Osteocyte (in vitro differentiated cells): ENCODE measurements around the gene C1QTNF3. TPM values are rescaled to one million over a fixed set of nuclear protein-coding genes. Genes with fewer than 3 reads are reported as not detected.
"Not testable (repeated sequence)": the region's sequence is repeated elsewhere in the genome, so short reads cannot be mapped to it uniquely, and the experiment has no call there.

ENCODE experiments used
- DNase-seq: peaks from one replicate; pipeline ENCODE4 v3.0.0; 2021; ENCODE audit warnings: mixed read lengths; ENCODE audit not compliant: unreplicated experiment; ENCODE audit errors: extremely low spot score
- H3K27ac Mint-ChIP-seq: one replicate; pipeline ENCODE4 v1.8.0; 2021; ENCODE audit warnings: mild to moderate bottlenecking, mixed read lengths; ENCODE audit not compliant: unreplicated experiment
- H3K27me3 Mint-ChIP-seq: one replicate; pipeline ENCODE4 v1.8.0; 2021; ENCODE audit warnings: mixed read lengths; ENCODE audit not compliant: unreplicated experiment
- H3K36me3 Mint-ChIP-seq: one replicate; pipeline ENCODE4 v1.8.0; 2021; ENCODE audit warnings: mixed read lengths; ENCODE audit not compliant: unreplicated experiment
- H3K4me1 Mint-ChIP-seq: one replicate; pipeline ENCODE4 v1.8.0; 2021; ENCODE audit warnings: mixed read lengths; ENCODE audit not compliant: unreplicated experiment
- H3K4me3 Mint-ChIP-seq: one replicate; pipeline ENCODE4 v1.8.0; 2021; ENCODE audit warnings: mild to moderate bottlenecking, moderate library complexity, mixed read lengths; ENCODE audit not compliant: unreplicated experiment
- H3K9me3 Mint-ChIP-seq: one replicate; pipeline ENCODE4 v1.8.0; 2021; ENCODE audit warnings: mixed read lengths; ENCODE audit not compliant: unreplicated experiment
- long read RNA-seq: library from polyadenylated mRNA; unstranded; transcript quantifications from one replicate; pipeline ENCODE4 v2.0.0, GENCODE V29; 2021
- total RNA-seq: library from RNA; stranded (reverse); gene quantifications from 2 replicates; pipeline ENCODE4 v1.2.1, GENCODE V29; 2021
- TF ChIP-seq, protein P1 (sequence below): fragments of 200-600 bp; sonication (generic); IDR thresholded peaks from 2 replicates; pipeline ENCODE4 v1.5.0; 2021; ENCODE audit warnings: antibody characterized with exemption, mild to moderate bottlenecking, moderate library complexity

The C1QTNF3 gene, protein sequence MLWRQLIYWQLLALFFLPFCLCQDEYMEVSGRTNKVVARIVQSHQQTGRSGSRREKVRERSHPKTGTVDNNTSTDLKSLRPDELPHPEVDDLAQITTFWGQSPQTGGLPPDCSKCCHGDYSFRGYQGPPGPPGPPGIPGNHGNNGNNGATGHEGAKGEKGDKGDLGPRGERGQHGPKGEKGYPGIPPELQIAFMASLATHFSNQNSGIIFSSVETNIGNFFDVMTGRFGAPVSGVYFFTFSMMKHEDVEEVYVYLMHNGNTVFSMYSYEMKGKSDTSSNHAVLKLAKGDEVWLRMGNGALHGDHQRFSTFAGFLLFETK
- total RNA-seq = 3.3 and 4.8 TPM in 2 replicates
- long read RNA-seq = 0 reads

DNA sequence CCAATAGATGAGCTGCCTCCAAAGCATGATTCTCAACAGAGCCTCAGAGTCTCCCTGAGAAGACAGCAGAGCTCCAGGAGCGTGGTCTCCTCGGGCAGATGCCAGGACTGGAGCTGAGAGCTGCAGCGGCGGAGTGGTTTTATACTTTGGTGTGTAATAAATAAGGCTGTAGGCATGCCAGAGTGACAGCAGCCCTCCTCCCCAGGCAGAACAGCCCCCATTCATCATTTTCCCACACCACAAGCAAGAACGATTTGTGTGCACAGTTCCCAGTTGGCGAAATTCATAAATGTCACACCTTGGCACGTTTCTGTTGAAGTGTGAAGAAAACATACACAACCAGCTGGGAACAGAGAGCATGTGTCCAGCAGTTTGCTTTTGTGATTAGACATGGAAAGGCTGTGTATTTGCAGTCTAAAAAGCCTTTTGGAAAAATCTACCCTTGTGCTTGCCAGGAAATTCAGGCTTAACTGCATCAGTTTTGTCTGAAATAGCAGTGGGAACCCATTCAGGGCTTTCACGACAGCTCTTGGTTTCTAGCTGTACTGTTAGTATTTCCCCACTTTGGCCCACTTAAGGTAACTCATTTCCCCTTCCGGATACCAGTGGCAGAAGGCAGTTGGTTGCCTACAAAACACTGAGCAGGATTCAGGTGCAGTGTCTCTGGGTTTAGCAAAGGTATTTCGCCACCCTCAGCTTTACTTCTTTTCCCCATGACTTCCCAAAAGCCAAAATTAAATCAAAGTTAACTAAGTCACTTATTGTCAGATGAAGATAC lies at the start of gene C1QTNF3:
TSS of gene C1QTNF3 (minus strand) at position 115 of the 778 bp plus-strand sequence. CDS start at position 27, 88 bp downstream.
- TF ChIP-seq, protein P1, sequence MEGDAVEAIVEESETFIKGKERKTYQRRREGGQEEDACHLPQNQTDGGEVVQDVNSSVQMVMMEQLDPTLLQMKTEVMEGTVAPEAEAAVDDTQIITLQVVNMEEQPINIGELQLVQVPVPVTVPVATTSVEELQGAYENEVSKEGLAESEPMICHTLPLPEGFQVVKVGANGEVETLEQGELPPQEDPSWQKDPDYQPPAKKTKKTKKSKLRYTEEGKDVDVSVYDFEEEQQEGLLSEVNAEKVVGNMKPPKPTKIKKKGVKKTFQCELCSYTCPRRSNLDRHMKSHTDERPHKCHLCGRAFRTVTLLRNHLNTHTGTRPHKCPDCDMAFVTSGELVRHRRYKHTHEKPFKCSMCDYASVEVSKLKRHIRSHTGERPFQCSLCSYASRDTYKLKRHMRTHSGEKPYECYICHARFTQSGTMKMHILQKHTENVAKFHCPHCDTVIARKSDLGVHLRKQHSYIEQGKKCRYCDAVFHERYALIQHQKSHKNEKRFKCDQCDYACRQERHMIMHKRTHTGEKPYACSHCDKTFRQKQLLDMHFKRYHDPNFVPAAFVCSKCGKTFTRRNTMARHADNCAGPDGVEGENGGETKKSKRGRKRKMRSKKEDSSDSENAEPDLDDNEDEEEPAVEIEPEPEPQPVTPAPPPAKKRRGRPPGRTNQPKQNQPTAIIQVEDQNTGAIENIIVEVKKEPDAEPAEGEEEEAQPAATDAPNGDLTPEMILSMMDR = no peak
- Mint-ChIP-seq H3K36me3 (no peaks in the 10 kb centered on the region), H3K9me3 (no peaks in the 10 kb centered on the region), H3K4me3 (no peak within 1 kb of the TSS), H3K4me1 (peaks cover 28% of the 10 kb centered on the region), H3K27me3 (no peaks in the 10 kb centered on the region), H3K27ac (no peak within 1 kb of the TSS)
- no peak for DNase-seq

DNA sequence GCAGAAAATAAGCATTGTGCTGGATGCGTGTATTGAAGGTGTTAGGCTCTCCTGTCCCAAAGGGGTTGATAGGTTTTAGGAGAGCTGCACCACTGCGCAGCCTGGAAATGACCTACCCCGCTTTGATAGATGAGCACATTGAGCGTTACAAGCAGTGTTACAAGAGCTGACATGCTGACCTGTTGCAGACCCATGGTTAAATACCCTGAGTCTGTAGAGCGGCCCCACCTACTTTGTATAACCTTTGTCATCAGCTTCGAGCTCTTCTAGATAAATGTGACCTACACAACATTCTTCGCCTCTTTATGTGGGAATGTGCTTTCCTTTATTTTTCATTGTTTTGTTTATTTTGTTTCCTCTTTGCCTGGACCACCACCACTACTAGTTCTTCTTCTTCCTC lies 48.0 kb upstream of the C1QTNF3 start:
- DNase-seq, H3K9me3 Mint-ChIP-seq, H3K27ac Mint-ChIP-seq: not testable (repeated sequence)

GRCh38 chr5:34089802-34090201 lies 46.8 kb upstream of the C1QTNF3 start:
- not testable (repeated sequence) for H3K9me3 Mint-ChIP-seq, H3K27me3 Mint-ChIP-seq, H3K4me1 Mint-ChIP-seq, DNase-seq, H3K36me3 Mint-ChIP-seq, H3K27ac Mint-ChIP-seq, H3K4me3 Mint-ChIP-seq

More for the DNA sequence above, 48.0 kb upstream of the C1QTNF3 start:
- not testable (repeated sequence) for H3K4me3 Mint-ChIP-seq, H3K36me3 Mint-ChIP-seq, H3K27me3 Mint-ChIP-seq, H3K4me1 Mint-ChIP-seq

GRCh38 chr5:34087728-34088127 lies 44.7 kb upstream of the C1QTNF3 start:
- not testable (repeated sequence) for H3K36me3 Mint-ChIP-seq, H3K9me3 Mint-ChIP-seq, DNase-seq, H3K27me3 Mint-ChIP-seq, H3K4me1 Mint-ChIP-seq, H3K27ac Mint-ChIP-seq, H3K4me3 Mint-ChIP-seq

- DNase-seq, H3K9me3 Mint-ChIP-seq, H3K4me1 Mint-ChIP-seq, H3K4me3 Mint-ChIP-seq, H3K27me3 Mint-ChIP-seq, H3K36me3 Mint-ChIP-seq, H3K27ac Mint-ChIP-seq: not testable (repeated sequence)
These were observed 40.9 kb upstream of the C1QTNF3 start for GRCh38 chr5:34083898-34084297.

GRCh38 chr5:34079505-34079904 lies 36.5 kb upstream of the C1QTNF3 start:
- H3K4me1 Mint-ChIP-seq, H3K4me3 Mint-ChIP-seq, H3K9me3 Mint-ChIP-seq: not testable (repeated sequence)

GRCh38 chr5:34077636-34078035 lies 34.6 kb upstream of the C1QTNF3 start:
- H3K36me3 Mint-ChIP-seq, H3K9me3 Mint-ChIP-seq, H3K4me1 Mint-ChIP-seq, H3K27me3 Mint-ChIP-seq, H3K4me3 Mint-ChIP-seq, DNase-seq, H3K27ac Mint-ChIP-seq: not testable (repeated sequence)

More at GRCh38 chr5:34079505-34079904, 36.5 kb upstream of the C1QTNF3 start:
- not testable (repeated sequence) for H3K36me3 Mint-ChIP-seq, DNase-seq, H3K27me3 Mint-ChIP-seq, H3K27ac Mint-ChIP-seq

DNA sequence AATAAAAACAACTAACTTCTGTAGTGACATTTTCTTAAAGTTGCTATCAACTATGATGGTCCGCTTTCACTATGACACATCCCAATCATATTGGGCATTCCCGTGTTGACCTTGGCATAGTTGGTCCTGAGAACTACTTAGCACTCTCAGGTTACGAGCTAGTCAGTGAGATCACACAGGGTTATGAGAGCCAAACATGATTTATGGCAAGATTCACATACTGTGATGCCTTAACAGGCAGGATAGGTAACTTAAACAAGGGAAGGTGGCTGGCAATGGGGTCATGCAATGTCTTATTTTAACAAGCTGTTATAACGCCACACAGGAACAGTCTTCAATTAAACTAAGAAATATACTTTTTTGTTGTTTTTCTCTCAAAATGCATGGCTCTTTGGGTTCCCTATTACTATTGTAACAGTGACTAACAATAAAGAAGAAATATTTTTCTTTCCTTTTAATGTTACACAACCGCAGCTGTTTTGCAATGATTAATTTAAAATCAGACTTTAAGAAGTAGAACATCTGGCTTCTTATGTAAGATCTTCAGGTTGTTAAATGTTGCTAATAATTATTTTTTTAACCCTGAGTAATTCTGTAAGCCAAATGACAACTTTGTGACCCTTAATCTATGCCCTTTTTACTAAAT lies 33.8 kb upstream of the C1QTNF3 start:
- not testable (repeated sequence) for DNase-seq, H3K27me3 Mint-ChIP-seq, H3K27ac Mint-ChIP-seq, H3K4me1 Mint-ChIP-seq, H3K9me3 Mint-ChIP-seq, H3K36me3 Mint-ChIP-seq, H3K4me3 Mint-ChIP-seq

GRCh38 chr5:34074472-34074871 lies 31.5 kb upstream of the C1QTNF3 start:
- not testable (repeated sequence) for H3K27ac Mint-ChIP-seq, H3K4me1 Mint-ChIP-seq, H3K27me3 Mint-ChIP-seq, H3K4me3 Mint-ChIP-seq, H3K9me3 Mint-ChIP-seq, DNase-seq, H3K36me3 Mint-ChIP-seq

DNA sequence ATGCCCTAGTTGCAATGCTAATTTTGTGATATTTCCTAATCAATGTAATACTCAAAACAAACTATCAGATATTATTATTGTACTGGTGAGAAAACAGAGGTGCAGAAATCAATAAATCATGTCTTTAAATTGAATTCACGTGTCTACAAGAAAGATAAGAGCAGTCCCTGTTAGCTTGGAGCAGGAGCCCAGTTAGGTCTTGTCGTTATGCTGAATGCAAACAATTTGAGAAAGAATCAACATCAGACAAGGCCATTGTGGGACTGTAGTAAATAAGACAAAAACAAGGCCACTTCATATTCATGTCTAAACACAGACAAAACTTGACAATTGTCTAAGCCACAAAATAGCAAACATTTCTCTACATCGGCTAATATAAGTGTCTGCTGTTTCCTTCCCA lies 31.1 kb upstream of the C1QTNF3 start:
- not testable (repeated sequence) for H3K4me1 Mint-ChIP-seq, DNase-seq, H3K4me3 Mint-ChIP-seq, H3K27ac Mint-ChIP-seq, H3K36me3 Mint-ChIP-seq, H3K9me3 Mint-ChIP-seq, H3K27me3 Mint-ChIP-seq

GRCh38 chr5:34070626-34071025 lies 27.6 kb upstream of the C1QTNF3 start:
- H3K9me3 Mint-ChIP-seq, DNase-seq, H3K4me3 Mint-ChIP-seq: not testable (repeated sequence)

More at GRCh38 chr5:34070626-34071025, 27.6 kb upstream of the C1QTNF3 start:
- H3K36me3 Mint-ChIP-seq, H3K4me1 Mint-ChIP-seq, H3K27me3 Mint-ChIP-seq, H3K27ac Mint-ChIP-seq: not testable (repeated sequence)
